HCT116 (cell line): ENCODE data around the gene MYO16. TPM values are rescaled to one million over a fixed set of nuclear protein-coding genes. Genes with fewer than 3 reads are reported as not detected.

Source experiments
- ATAC-seq: fragments of 200-7000 bp; cut with Tn5 transposase; 2 replicates; pipeline ENCODE4 v1.9.1; 2020; ENCODE audit warnings: mild to moderate bottlenecking, moderate library complexity
- BruUV-seq: library from RNA; stranded (reverse); fragments of 400-500 nt; replicated peaks from 2 replicates; lab custom pipeline; 2021; lab: Mats Ljungman, UMichigan
- CTCF ChIA-PET: fragments of 300-600 bp; sonication (Branson Sonifier 250); formaldehyde crosslinking; loops from one replicate; lab custom pipeline; 2021; ENCODE audit warnings: antibody characterized with exemption; lab: Charles Lee
- POLR2A ChIA-PET: fragments of 300-600, 350-600 bp; sonication (Branson Sonifier 250); formaldehyde crosslinking; loops from one replicate; lab custom pipeline; 2021; ENCODE audit warnings: antibody characterized with exemption; lab: Charles Lee
- RAD21 ChIA-PET, 2 experiments: fragments of 300-600 bp; sonication (Branson Sonifier 250); formaldehyde crosslinking; loops; one replicate each; lab custom pipeline; 2023; ENCODE audit warnings: low total read pairs in 2 of 2; ENCODE audit not compliant: uncharacterized antibody in 2 of 2, unreplicated experiment in 2 of 2, low non-redundant PET in 1 of 2; lab: Charles Lee
- DNase-seq: peaks from one replicate; pipeline ENCODE4 v3.0.0-alpha.2; 2010; ENCODE audit warnings: low read depth, low spot score
- H2AFZ ChIP-seq: fragments of 200-600 bp; shearing (Covaris generic), sonication (generic); 2 replicates; pipeline ENCODE4 v1.6.1; 2017; ENCODE audit warnings: low read depth, mixed run types, mixed read lengths, antibody characterized with exemption, low read length; ENCODE audit not compliant: poor library complexity, severe bottlenecking
- H3K27ac ChIP-seq: 2 replicates; pipeline ENCODE4 v1.5.1; 2012; ENCODE audit warnings: low read depth, low read length
- H3K27me3 ChIP-seq: fragments of 200-600 bp; sonication (generic); 2 replicates; pipeline ENCODE4 v1.6.1; 2016; ENCODE audit warnings: mixed run types, low read length, mixed read lengths; ENCODE audit not compliant: insufficient read depth
- H3K36me3 ChIP-seq, 2 experiments: fragments of 200-500 bp in 1 of 2; fragments of 200-600 bp in 1 of 2; sonication (Bioruptor generic) in 1 of 2; sonication (generic) in 1 of 2; 2 replicates each; pipeline versions ENCODE4 v1.5.1 to v1.6.1; 2014 to 2016; ENCODE audit warnings: low read length in 2 of 2, inconsistent platforms in 1 of 2, mixed read lengths in 1 of 2, mixed run types in 1 of 2; ENCODE audit not compliant: insufficient read depth in 2 of 2, control insufficient read depth in 1 of 2
- H3K4me1 ChIP-seq, 2 experiments: fragments of 200-600 bp in 1 of 2; sonication (generic) in 1 of 2; 2 replicates each; pipeline versions ENCODE4 v1.5.1 to v1.6.1; 2012 to 2017; ENCODE audit warnings: low read length in 2 of 2, inconsistent platforms in 1 of 2, mild to moderate bottlenecking in 1 of 2, mixed read lengths in 1 of 2, mixed run types in 1 of 2, moderate library complexity in 1 of 2; ENCODE audit not compliant: insufficient read depth in 2 of 2, control insufficient read depth in 1 of 2
- H3K4me2 ChIP-seq: fragments of 200-600 bp; sonication (generic); 2 replicates; pipeline ENCODE4 v1.6.1; 2017; ENCODE audit warnings: mixed run types, low read length, mixed read lengths
- H3K4me3 ChIP-seq, 2 experiments: fragments of 200-600 bp in 1 of 2; sonication (generic) in 1 of 2; replicated peaks in 1 of 2; 2 replicates each; pipeline ENCODE4 v1.5.1; 2011 to 2016; ENCODE audit warnings: low read length in 2 of 2, control low read depth in 1 of 2, low read depth in 1 of 2, mild to moderate bottlenecking in 1 of 2, mixed read lengths in 1 of 2, mixed run types in 1 of 2
- H3K79me2 ChIP-seq: fragments of 200-600 bp; sonication (generic); 2 replicates; pipeline ENCODE4 v1.6.1; 2017; ENCODE audit warnings: mild to moderate bottlenecking, mixed run types, low read length, moderate library complexity, mixed read lengths; ENCODE audit not compliant: insufficient read depth
- H3K9ac ChIP-seq: fragments of 200-600 bp; sonication (generic); 2 replicates; pipeline ENCODE4 v1.6.1; 2016; ENCODE audit warnings: low read length, mixed read lengths
- H3K9me2 ChIP-seq: fragments of 200-600 bp; sonication (generic), shearing (Covaris generic); 2 replicates; pipeline ENCODE4 v1.6.1; 2017; ENCODE audit warnings: mixed run types, mild to moderate bottlenecking, moderate library complexity; ENCODE audit not compliant: insufficient read depth
- H3K9me3 ChIP-seq, 2 experiments: fragments of 200-500 bp in 1 of 2; fragments of 200-600 bp in 1 of 2; sonication (Bioruptor generic) in 1 of 2; sonication (generic) in 1 of 2; 2 replicates each; pipeline ENCODE4 v1.6.1; 2014 to 2017; ENCODE audit warnings: low read length in 2 of 2, mixed read lengths in 2 of 2, inconsistent platforms in 1 of 2, low read depth in 1 of 2, mild to moderate bottlenecking in 1 of 2, mixed run types in 1 of 2, moderate library complexity in 1 of 2; ENCODE audit not compliant: control insufficient read depth in 1 of 2, insufficient read depth in 1 of 2
- H4K20me1 ChIP-seq: fragments of 200-600 bp; sonication (generic), shearing (Covaris generic); 2 replicates; pipeline ENCODE4 v1.6.1; 2017; ENCODE audit warnings: mixed run types, mild to moderate bottlenecking, moderate library complexity; ENCODE audit not compliant: insufficient read depth
- ATF3 ChIP-seq: IDR thresholded peaks from 2 replicates; pipeline ENCODE4 v1.6.1; 2012
- CEBPB ChIP-seq: IDR thresholded peaks from 2 replicates; pipeline ENCODE4 v1.6.1; 2012; ENCODE audit warnings: low read depth
- CTCF ChIP-seq, 3 experiments: fragments of 200-600 bp in 1 of 3; sonication (generic) in 1 of 3; IDR thresholded peaks in 2 of 3; conservative IDR thresholded peaks in 1 of 3; 2 replicates each; pipeline ENCODE4 v1.5.1; 2012 to 2017; ENCODE audit warnings: low read depth in 2 of 3, low read length in 2 of 3, antibody characterized with exemption in 1 of 3, borderline replicate concordance in 1 of 3, control low read depth in 1 of 3, mild to moderate bottlenecking in 1 of 3, mixed read lengths in 1 of 3, mixed run types in 1 of 3, moderate library complexity in 1 of 3; ENCODE audit not compliant: insufficient read depth in 1 of 3
- ELF1 ChIP-seq: IDR thresholded peaks from 2 replicates; pipeline ENCODE4 v1.6.1; 2012; ENCODE audit warnings: low read depth, borderline replicate concordance
- EZH2phosphoT487 ChIP-seq: fragments of 200-600 bp; IDR thresholded peaks from 2 replicates; pipeline ENCODE4 v1.6.1; 2018; ENCODE audit warnings: antibody characterized with exemption, borderline replicate concordance
- FOSL1 ChIP-seq: IDR thresholded peaks from 2 replicates; pipeline ENCODE4 v1.6.1; 2012; ENCODE audit warnings: low read depth
- RAD21 ChIP-seq: IDR thresholded peaks from 2 replicates; pipeline ENCODE4 v1.6.1; 2012; ENCODE audit warnings: low read depth, mild to moderate bottlenecking
- REST ChIP-seq: IDR thresholded peaks from 2 replicates; pipeline ENCODE4 v1.6.1; 2012; ENCODE audit warnings: low read depth
- SP1 ChIP-seq: IDR thresholded peaks from 2 replicates; pipeline ENCODE4 v1.6.1; 2012; ENCODE audit warnings: low read depth
- TCF7L2 ChIP-seq: IDR thresholded peaks from 2 replicates; pipeline ENCODE4 v1.7.0; 2011; ENCODE audit warnings: borderline replicate concordance, inconsistent platforms; ENCODE audit not compliant: insufficient read depth, insufficient read length; ENCODE audit errors: extremely low read depth
- YY1 ChIP-seq: IDR thresholded peaks from 2 replicates; pipeline ENCODE4 v1.6.1; 2011; ENCODE audit warnings: low read length, low read depth, moderate library complexity, mild to moderate bottlenecking; ENCODE audit not compliant: insufficient replicate concordance; ENCODE audit errors: extremely low read depth
- ZFX ChIP-seq: fragments of 450-650 bp; IDR thresholded peaks from 2 replicates; pipeline ENCODE4 v1.6.1; 2017
- ZNF274 ChIP-seq: fragments of 200-500 bp; sonication (Bioruptor generic); IDR thresholded peaks from 2 replicates; pipeline ENCODE4 v1.6.1; 2014; ENCODE audit warnings: mild to moderate bottlenecking, low read depth, low read length, inconsistent platforms
- intact Hi-C: fragments of 100-400 bp; cut with micrococcal nuclease; formaldehyde crosslinking; loops from 2 replicates; pipeline ENCODE4 v1.10.0; 2022
- total RNA-seq: library from RNA; stranded (reverse); gene quantifications from one replicate; pipeline ENCODE4 v1.2.1, GENCODE V29; 2021; ENCODE audit not compliant: unreplicated experiment

MYO16 gene
- total RNA-seq, 1 experiment from 2014 or later = 0.07 TPM

GRCh38 chr13:109114162-109114561 is 484.8 kb downstream of the MYO16 start:
- POLR2A ChIA-PET = no interaction called here
- TF ChIP-seq ATF3 (no peak), SP1 (no peak), ZFX (no peak)
- no peak overlapping the region for H3K4me3 ChIP-seq
- no TSS peak for BruUV-seq
- no peaks in the 10 kb centered on the region for H3K36me3 ChIP-seq
- H3K9me3 ChIP-seq = no peaks in the 10 kb centered on the region
- H3K4me2 ChIP-seq = no peak overlapping the region
- H3K27ac ChIP-seq = no peak overlapping the region
- no peak overlapping the region for H2AFZ ChIP-seq
- intact Hi-C loops = loop anchor here (10.0 kb wide), 1 partner anchor 59 kb away; no protein-coding TSS in a partner anchor
- RAD21 ChIA-PET = no interaction called here
- ATAC-seq (no peak), DNase-seq (no peak)
- no peaks in the 10 kb centered on the region for H4K20me1 ChIP-seq
- no peaks in the 10 kb centered on the region for H3K9me2 ChIP-seq
- CTCF ChIA-PET = no interaction called here
- H3K79me2 ChIP-seq = no peaks in the 10 kb centered on the region
- H3K9ac ChIP-seq = no peak overlapping the region
- H3K27me3 ChIP-seq = no peaks in the 10 kb centered on the region
- H3K4me1 ChIP-seq = no peaks in the 10 kb centered on the region

- Histone ChIP-seq H3K4me2 (no peak overlapping the region), H3K9me3 (no peaks in the 10 kb centered on the region), H3K9ac (no peak overlapping the region), H3K36me3 (no peaks in the 10 kb centered on the region), H2AFZ (no peak overlapping the region), H3K79me2 (no peaks in the 10 kb centered on the region), H3K27ac (no peak overlapping the region), H3K4me3 (no peak overlapping the region), H3K4me1 (no peaks in the 10 kb centered on the region), H4K20me1 (no peaks in the 10 kb centered on the region), H3K27me3 (no peaks in the 10 kb centered on the region), H3K9me2 (no peaks in the 10 kb centered on the region)
- no TSS peak for BruUV-seq
- intact Hi-C loops = loop anchor here (10.0 kb wide), 1 partner anchor 60 kb away; no protein-coding TSS in a partner anchor
- ChIA-PET POLR2A (no interaction called here), RAD21 (no interaction called here), CTCF (no interaction called here)
- TF ChIP-seq RAD21 (no peak), FOSL1 (no peak), ZNF274 (no peak), CTCF (IDR thresholded peaks at IDR 0.05 in 2 of 3, conservative IDR thresholded peaks at IDR 0.05 in 1 of 3; ENCODE audit: borderline replicate concordance in 1 of 3, insufficient read depth in 1 of 3, low read depth in 2 of 3, low read length in 2 of 3) (no peak), YY1 (no peak), SP1 (no peak), ELF1 (no peak), CEBPB (no peak), ATF3 (no peak), EZH2phosphoT487 (no peak), REST (no peak), TCF7L2 (no peak)
- DNase-seq (no peak), ATAC-seq (no peak)
These were observed 485.6 kb downstream of the MYO16 start for GRCh38 chr13:109114991-109115390.
